OCI-M1 (cell line): ENCODE results near the gene IPP.
"Not testable (repeated sequence)": the region's sequence is repeated elsewhere in the genome, so short reads cannot be mapped to it uniquely, and the experiment has no call there.

Experiments
- DNase-seq: peaks from one replicate; lab custom pipeline; 2025; lab: John Stamatoyannopoulos, UW

Gene IPP

GRCh38 chr1:45750298-45751038 is at the start of gene IPP:
TSS of gene IPP (minus strand) at chr1:45750653. CDS start at chr1:45746411, 4,242 bp downstream.
- DNase-seq = peak; percentile 99

- no peak for DNase-seq
These were observed 46.5 kb upstream of the IPP start for GRCh38 chr1:45796946-45797345.

GRCh38 chr1:45796381-45796780 is 45.9 kb upstream of the IPP start:
- no peak for DNase-seq

GRCh38 chr1:45793942-45794604 is 43.6 kb upstream of the IPP start:
- peak; percentile 18 for DNase-seq

- DNase-seq = no peak
These were observed 42.3 kb upstream of the IPP start for GRCh38 chr1:45792744-45793143.

GRCh38 chr1:45789601-45790000 is 39.1 kb upstream of the IPP start:
- DNase-seq = no peak

- DNase-seq = no peak
These were observed 37.5 kb upstream of the IPP start for GRCh38 chr1:45787905-45788304.

- peak; percentile 75 for DNase-seq
These were observed 35.1 kb upstream of the IPP start for GRCh38 chr1:45785583-45785982.

GRCh38 chr1:45775794-45776193 is 25.3 kb upstream of the IPP start:
- DNase-seq = no peak

- no peak for DNase-seq
These were observed 22.5 kb upstream of the IPP start for GRCh38 chr1:45772971-45773370.

GRCh38 chr1:45769261-45769932 is 18.9 kb upstream of the IPP start:
- DNase-seq = peak; percentile 65

GRCh38 chr1:45767035-45767434 is 16.6 kb upstream of the IPP start:
- DNase-seq = no peak

GRCh38 chr1:45765999-45766792 is 15.7 kb upstream of the IPP start:
- no peak for DNase-seq

- no peak for DNase-seq
These were observed 11.8 kb upstream of the IPP start for GRCh38 chr1:45762291-45762690.

- DNase-seq = no peak
These were observed 5.2 kb upstream of the IPP start for GRCh38 chr1:45755697-45756096.

- peak; percentile 73 for DNase-seq
These were observed 3.0 kb upstream of the IPP start for GRCh38 chr1:45753248-45754037.

- peak; percentile 35 for DNase-seq
These were observed 2.1 kb upstream of the IPP start for GRCh38 chr1:45752441-45753052.

GRCh38 chr1:45752014-45752413 is 1.6 kb upstream of the IPP start:
- DNase-seq = no peak

- not testable (repeated sequence) for DNase-seq
These were observed 786 bp upstream of the IPP start for GRCh38 chr1:45751039-45751838.

- no peak for DNase-seq
These were observed 3.5 kb downstream of the IPP start for GRCh38 chr1:45746922-45747321.
